Stimulated activated naive CD8-positive, alpha-beta T cell treated with anti-CD3 and anti-CD28 coated beads, Interleukin-15, Interleukin-2, amounts not matched to agents 100 ng/mL and 50 ng/mL, for 24 hours (primary cell): ENCODE measurements around the gene GLIPR2.

Experiments
- H3K27ac Mint-ChIP-seq: one replicate; pipeline ENCODE4 v1.8.0; 2021; ENCODE audit warnings: mild to moderate bottlenecking, mixed read lengths
- H3K27me3 Mint-ChIP-seq: one replicate; pipeline ENCODE4 v1.8.0; 2021; ENCODE audit warnings: mixed read lengths
- H3K36me3 Mint-ChIP-seq: one replicate; pipeline ENCODE4 v1.8.0; 2021; ENCODE audit warnings: low read depth, mixed read lengths
- H3K4me1 Mint-ChIP-seq: one replicate; pipeline ENCODE4 v1.8.0; 2021; ENCODE audit warnings: low read depth, mixed read lengths
- H3K4me3 Mint-ChIP-seq: one replicate; pipeline ENCODE4 v1.8.0; 2021; ENCODE audit warnings: mild to moderate bottlenecking, mixed read lengths
- H3K9me3 Mint-ChIP-seq: one replicate; pipeline ENCODE4 v1.8.0; 2021; ENCODE audit warnings: mixed read lengths

Gene GLIPR2

GRCh38 chr9:36134761-36135505, 1.6 kb upstream of the GLIPR2 start:
- H3K27ac Mint-ChIP-seq = no peak overlapping the region
- H3K9me3 Mint-ChIP-seq = no peaks in the 10 kb centered on the region
- peak overlapping the region; percentile 71 for H3K4me3 Mint-ChIP-seq

DNA sequence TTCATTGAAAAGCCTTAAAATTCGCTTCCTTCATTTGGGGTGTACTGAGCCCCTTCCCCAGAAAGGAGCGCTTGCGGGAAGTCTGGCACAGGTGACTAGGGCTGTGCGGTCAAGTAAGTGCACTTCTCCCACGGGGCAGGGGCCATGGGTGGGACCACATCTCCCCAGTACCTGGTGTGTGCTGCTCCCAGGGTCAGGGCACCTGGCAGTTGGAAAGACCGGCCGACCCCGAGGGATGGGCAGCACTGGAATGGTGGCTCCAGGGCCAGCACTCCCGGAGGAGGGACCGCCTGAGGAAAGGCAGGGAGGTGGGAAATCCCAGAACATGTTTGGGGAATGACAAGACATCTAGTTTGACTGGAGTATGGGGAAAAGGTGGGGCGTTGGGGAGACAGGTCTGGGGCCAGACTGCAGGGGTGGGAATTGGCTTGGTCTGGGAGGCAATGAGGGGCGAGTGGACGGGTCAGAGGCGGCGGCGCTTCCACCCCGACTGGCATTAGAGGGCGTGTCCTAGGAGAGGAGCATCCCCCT, 727 bp upstream of the GLIPR2 start:
- no peaks in the 10 kb centered on the region for H3K9me3 Mint-ChIP-seq
- peak overlapping the region; percentile 71 for H3K4me3 Mint-ChIP-seq
- H3K36me3 Mint-ChIP-seq = no peaks in the 10 kb centered on the region
- H3K27ac Mint-ChIP-seq = peak overlapping the region; percentile 65
- no peaks in the 10 kb centered on the region for H3K27me3 Mint-ChIP-seq
- H3K4me1 Mint-ChIP-seq = peaks cover 39% of the 10 kb centered on the region

More at GRCh38 chr9:36134761-36135505, 1.6 kb upstream of the GLIPR2 start:
- Mint-ChIP-seq H3K36me3 (no peaks in the 10 kb centered on the region), H3K27me3 (no peaks in the 10 kb centered on the region), H3K4me1 (peaks cover 31% of the 10 kb centered on the region)

DNA sequence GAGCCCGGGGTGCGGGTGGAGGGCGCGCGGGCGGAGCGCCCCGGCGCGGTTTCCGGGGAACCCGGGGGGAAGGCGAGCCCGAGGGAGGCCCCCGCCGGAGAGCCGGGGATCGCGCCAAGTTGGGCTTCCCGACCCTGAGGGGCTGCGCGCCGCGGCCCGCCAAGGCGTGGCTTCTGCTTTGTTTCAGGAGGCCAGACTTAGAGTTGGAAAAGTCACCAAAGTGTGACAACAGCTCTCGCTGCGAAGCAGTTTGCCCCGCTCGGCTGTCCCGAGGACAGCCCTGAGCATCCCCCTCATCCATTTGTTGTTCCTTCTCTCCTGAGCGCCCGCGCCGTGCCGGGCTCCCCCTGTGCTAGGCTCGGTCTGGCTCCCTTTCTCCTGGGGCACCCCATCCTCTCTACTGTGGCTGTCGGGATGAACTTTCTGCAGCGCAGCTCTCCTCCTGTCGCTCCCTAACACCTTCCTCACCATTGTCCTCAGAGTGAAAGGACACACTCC, 410 bp downstream of the GLIPR2 start:
- no peaks in the 10 kb centered on the region for H3K27me3 Mint-ChIP-seq
- H3K36me3 Mint-ChIP-seq = no peaks in the 10 kb centered on the region
- H3K27ac Mint-ChIP-seq = peak overlapping the region; percentile 78
- no peaks in the 10 kb centered on the region for H3K9me3 Mint-ChIP-seq
- peak overlapping the region; percentile 90 for H3K4me3 Mint-ChIP-seq
- peaks cover 51% of the 10 kb centered on the region for H3K4me1 Mint-ChIP-seq

DNA sequence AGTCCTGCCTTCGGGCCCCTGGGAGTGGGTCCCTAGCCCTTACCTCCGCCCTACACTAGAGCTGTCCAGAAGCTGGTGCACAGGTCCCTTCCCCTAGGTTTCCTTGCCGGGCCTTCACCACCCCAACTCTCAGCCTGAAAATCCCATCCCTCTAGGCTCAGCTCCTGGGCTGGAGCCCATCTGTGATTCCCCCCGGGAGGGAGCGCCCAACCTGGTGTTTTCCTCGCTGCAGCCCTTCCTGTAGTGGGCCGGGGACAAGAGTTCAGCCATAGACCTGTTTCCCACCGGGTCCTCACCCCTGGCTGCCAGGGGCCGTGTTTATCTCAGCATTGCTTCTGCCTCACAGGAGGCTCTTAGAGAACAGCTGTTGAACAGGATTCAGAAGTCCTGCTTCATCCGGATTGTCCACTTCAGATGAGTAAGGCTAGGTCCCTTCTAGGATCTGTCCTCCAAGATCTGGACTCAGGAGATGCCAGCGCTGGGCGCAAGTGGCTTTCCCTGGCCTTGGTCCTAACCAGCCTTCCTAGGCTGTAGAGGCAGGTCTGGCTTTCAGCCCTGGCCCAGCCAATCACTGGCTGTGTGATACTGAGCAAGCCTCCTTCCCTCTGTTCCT, 965 bp downstream of the GLIPR2 start:
- H3K4me3 Mint-ChIP-seq = peak overlapping the region; percentile 90
- no peaks in the 10 kb centered on the region for H3K27me3 Mint-ChIP-seq
- peak overlapping the region; percentile 78 for H3K27ac Mint-ChIP-seq
- no peaks in the 10 kb centered on the region for H3K36me3 Mint-ChIP-seq
- H3K9me3 Mint-ChIP-seq = no peaks in the 10 kb centered on the region
- H3K4me1 Mint-ChIP-seq = peaks cover 56% of the 10 kb centered on the region

DNA sequence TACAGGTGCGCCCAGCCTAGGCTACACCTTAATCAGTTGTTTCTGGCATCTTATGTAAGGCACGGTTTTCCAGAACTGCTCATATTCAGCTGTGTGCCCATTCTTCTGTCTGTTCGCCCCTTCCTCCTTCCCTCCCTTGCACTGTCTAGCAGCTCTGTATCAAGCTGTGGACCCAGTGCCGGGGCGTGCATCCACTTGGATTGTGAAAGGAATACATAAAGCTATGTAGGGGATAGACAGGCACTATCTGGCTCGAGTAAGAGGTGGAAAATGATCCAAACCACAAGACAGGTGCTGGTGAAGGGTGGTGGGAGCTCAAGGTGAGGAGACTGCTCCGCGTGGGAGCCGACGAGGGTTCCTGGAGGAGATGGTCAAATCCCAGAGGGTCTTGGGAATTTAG, 2.0 kb downstream of the GLIPR2 start:
- H3K27me3 Mint-ChIP-seq = no peaks in the 10 kb centered on the region
- H3K4me3 Mint-ChIP-seq = no peak overlapping the region

DNA sequence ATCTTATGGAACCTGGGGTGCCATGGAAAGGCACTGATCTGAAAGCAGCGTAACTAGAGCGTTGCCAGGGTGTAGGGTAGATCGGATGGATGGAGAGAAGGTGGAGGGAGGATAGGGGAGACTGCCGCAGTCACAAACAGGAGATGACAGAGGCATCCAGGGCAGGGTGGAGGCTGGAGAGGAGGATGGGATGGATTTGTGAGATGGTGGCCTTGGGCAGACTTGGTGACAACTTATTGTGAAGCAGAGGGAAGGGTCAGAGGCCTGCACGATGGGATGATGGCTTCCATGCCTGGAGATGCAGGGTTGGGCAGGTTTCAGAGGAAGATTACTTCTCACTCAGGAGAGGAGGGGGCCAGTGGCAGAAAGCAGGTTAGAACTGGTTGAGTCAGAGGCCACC, 2.4 kb downstream of the GLIPR2 start:
- H3K27ac Mint-ChIP-seq = peak overlapping the region; percentile 42
- H3K27me3 Mint-ChIP-seq = no peaks in the 10 kb centered on the region
- H3K4me1 Mint-ChIP-seq = peaks cover 70% of the 10 kb centered on the region
- no peaks in the 10 kb centered on the region for H3K36me3 Mint-ChIP-seq
- H3K9me3 Mint-ChIP-seq = no peaks in the 10 kb centered on the region
- H3K4me3 Mint-ChIP-seq = no peak overlapping the region

More for the DNA sequence above, 2.0 kb downstream of the GLIPR2 start:
- H3K4me1 Mint-ChIP-seq = peaks cover 66% of the 10 kb centered on the region
- H3K9me3 Mint-ChIP-seq = no peaks in the 10 kb centered on the region
- no peak overlapping the region for H3K27ac Mint-ChIP-seq
- no peaks in the 10 kb centered on the region for H3K36me3 Mint-ChIP-seq

- H3K4me3 Mint-ChIP-seq = peak overlapping the region; percentile 54
- peaks cover 85% of the 10 kb centered on the region for H3K4me1 Mint-ChIP-seq
- H3K36me3 Mint-ChIP-seq = peaks cover 7% of the 10 kb centered on the region
- H3K9me3 Mint-ChIP-seq = peaks cover 2% of the 10 kb centered on the region
- no peaks in the 10 kb centered on the region for H3K27me3 Mint-ChIP-seq
- peak overlapping the region; percentile 63 for H3K27ac Mint-ChIP-seq
These were observed 3.9 kb downstream of the GLIPR2 start for GRCh38 chr9:36140086-36141084.

GRCh38 chr9:36141288-36141687, 4.8 kb downstream of the GLIPR2 start:
- peak overlapping the region; percentile 47 for H3K27ac Mint-ChIP-seq
- no peaks in the 10 kb centered on the region for H3K27me3 Mint-ChIP-seq
- H3K4me1 Mint-ChIP-seq = peaks cover 94% of the 10 kb centered on the region
- H3K9me3 Mint-ChIP-seq = peaks cover 11% of the 10 kb centered on the region
- H3K4me3 Mint-ChIP-seq = peak overlapping the region; percentile 54
- H3K36me3 Mint-ChIP-seq = peaks cover 16% of the 10 kb centered on the region

DNA sequence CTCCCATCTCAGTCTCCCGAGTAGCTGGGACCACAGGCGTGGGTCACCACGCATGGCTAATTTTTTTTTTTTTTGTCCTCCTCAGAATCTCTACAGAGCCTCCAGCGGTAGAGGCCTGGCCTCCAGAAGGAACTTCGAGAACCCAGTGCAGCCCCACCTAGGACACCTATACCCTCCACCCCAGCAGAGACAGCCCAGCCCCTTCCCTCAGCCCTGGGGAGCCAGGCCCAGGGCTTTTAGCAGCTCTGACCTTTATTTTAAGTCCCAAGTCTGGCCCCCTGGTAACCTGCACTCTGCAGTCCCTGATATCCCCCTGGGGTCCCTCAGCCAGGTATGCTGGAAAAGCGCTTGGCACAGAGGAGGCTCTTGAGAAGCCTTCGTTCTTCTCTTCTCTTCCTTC, 5.2 kb downstream of the GLIPR2 start:
- Mint-ChIP-seq H3K4me3 (no peak overlapping the region), H3K27me3 (no peaks in the 10 kb centered on the region), H3K36me3 (peaks cover 18% of the 10 kb centered on the region), H3K9me3 (peaks cover 13% of the 10 kb centered on the region), H3K27ac (peak overlapping the region; percentile 74), H3K4me1 (peaks cover 96% of the 10 kb centered on the region)

GRCh38 chr9:36142510-36143244, 6.1 kb downstream of the GLIPR2 start:
- Mint-ChIP-seq H3K4me1 (peaks cover 97% of the 10 kb centered on the region), H3K4me3 (peak overlapping the region; percentile 81), H3K27me3 (no peaks in the 10 kb centered on the region), H3K36me3 (peaks cover 24% of the 10 kb centered on the region), H3K9me3 (peaks cover 13% of the 10 kb centered on the region), H3K27ac (peak overlapping the region; percentile 74)

GRCh38 chr9:36143245-36143641, 6.7 kb downstream of the GLIPR2 start:
- peaks cover 25% of the 10 kb centered on the region for H3K36me3 Mint-ChIP-seq
- H3K27me3 Mint-ChIP-seq = no peaks in the 10 kb centered on the region
- peaks cover 13% of the 10 kb centered on the region for H3K9me3 Mint-ChIP-seq
- H3K27ac Mint-ChIP-seq = peak overlapping the region; percentile 74
- H3K4me3 Mint-ChIP-seq = peak overlapping the region; percentile 81
- H3K4me1 Mint-ChIP-seq = peaks cover 97% of the 10 kb centered on the region

- Mint-ChIP-seq H3K27ac (peak overlapping the region; percentile 74), H3K9me3 (peaks cover 13% of the 10 kb centered on the region), H3K36me3 (peaks cover 25% of the 10 kb centered on the region), H3K27me3 (no peaks in the 10 kb centered on the region), H3K4me3 (peak overlapping the region; percentile 81), H3K4me1 (peaks cover 93% of the 10 kb centered on the region)
These were observed 8.0 kb downstream of the GLIPR2 start for GRCh38 chr9:36144309-36145232.

GRCh38 chr9:36145970-36146369, 9.4 kb downstream of the GLIPR2 start:
- no peaks in the 10 kb centered on the region for H3K27me3 Mint-ChIP-seq
- H3K9me3 Mint-ChIP-seq = peaks cover 13% of the 10 kb centered on the region
- peaks cover 26% of the 10 kb centered on the region for H3K36me3 Mint-ChIP-seq
- H3K4me3 Mint-ChIP-seq = no peak overlapping the region
- H3K27ac Mint-ChIP-seq = no peak overlapping the region
- H3K4me1 Mint-ChIP-seq = peaks cover 90% of the 10 kb centered on the region
